ENCODE results near the gene ABCB8.
A peak's percentile ranks its signal among the peaks of the same experiment; 100 is the strongest.
"Not testable (repeated sequence)": the region's sequence is repeated elsewhere in the genome, so short reads cannot be mapped to it uniquely, and the experiment has no call there.

The ABCB8 gene

DNA sequence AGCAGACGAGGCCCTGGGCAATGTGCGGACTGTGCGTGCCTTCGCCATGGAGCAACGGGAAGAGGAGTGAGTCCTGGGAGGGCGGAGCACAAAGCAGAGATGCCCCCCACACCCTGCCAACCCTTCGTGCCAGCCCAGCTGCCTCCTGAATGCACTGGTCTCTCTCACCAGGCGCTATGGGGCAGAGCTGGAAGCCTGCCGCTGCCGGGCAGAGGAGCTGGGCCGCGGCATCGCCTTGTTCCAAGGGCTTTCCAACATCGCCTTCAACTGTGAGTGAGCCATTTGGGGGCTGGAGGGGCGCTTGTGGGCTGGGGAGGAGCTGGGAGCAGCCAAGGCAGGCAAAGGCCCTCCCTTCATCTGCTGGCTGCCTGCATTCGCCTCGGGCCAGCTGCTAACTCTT is 7.7 kb downstream of the ABCB8 start:
- no peak for DNase-seq

DNA sequence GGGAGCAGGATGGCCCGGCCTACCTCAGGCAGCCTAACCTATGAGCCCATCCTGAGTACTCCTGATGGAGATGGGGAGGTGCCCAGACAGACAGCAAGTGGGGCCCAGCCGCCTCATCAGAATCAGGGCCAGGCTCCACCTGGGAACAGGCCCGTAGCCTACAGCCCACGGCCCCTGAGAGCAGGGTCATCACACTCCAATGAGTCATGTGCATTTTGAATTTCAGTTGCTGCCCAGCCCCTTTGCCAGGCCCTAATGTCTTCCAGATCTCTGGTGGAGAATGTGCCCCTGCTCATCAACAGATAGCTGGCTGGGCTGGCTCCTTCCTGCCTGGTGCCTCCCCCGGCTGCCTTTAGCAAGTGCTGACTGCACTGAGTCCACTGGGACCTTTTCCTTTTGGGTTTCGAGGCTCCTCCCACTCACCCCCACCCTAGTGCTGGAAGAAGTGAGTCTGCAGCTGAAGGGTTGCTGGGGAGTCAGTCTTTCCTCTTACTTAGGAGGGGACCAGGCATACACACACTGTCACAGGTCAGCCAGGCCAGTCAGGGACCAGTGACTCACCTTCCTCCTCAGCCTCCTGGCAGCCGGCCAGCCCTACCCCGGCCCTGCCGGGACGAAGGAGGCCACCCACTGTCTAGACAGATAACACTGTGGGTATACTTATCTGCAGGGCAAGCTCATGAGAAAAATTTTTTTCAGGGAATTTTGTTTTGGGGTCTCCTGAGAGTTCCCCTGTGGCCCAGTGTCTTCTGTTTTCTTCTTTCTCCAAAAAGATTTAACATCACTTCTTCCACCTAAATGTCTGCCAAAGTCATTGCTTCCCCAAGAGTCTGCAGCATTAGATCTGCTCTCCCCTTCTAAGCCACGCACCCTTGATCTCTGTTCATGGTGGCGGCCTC is 10.9 kb downstream of the ABCB8 start:
- DNase-seq, result peak in 1 of 3 experiments; percentile 27

DNA sequence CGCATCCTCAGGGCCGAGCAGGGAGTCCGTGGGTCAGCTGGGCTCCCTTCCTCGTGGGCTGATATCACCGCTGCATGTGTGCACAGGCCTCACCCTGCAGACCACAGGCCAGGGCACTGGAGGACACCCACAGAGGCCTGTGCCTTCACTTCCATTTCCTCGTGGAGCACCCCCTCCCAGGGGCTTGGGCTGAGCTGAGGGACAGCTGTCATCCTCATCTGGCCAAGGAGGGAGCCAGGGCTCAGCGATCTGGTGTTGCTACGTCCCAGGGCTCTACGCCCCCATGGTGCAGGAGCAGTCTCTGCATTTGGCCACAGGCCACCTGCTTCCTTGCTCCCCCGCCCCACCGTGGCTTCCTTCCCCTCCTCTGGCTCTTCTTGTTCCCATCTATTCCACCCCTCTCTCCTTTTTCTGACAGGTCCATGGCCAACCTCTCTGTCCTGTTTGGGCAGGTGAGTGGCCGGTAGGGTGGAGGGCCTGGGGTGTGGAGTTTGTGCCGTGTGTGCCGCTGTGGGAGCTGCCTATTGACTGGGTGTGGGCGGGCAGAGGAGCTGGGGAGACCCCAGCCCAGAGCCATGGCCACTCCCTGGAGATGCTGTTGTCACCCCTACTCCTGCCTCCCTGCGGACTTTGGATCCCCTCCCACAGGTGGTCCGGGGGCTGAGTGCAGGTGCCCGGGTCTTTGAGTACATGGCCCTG is 11.7 kb downstream of the ABCB8 start:
- no peak for DNase-seq

DNA sequence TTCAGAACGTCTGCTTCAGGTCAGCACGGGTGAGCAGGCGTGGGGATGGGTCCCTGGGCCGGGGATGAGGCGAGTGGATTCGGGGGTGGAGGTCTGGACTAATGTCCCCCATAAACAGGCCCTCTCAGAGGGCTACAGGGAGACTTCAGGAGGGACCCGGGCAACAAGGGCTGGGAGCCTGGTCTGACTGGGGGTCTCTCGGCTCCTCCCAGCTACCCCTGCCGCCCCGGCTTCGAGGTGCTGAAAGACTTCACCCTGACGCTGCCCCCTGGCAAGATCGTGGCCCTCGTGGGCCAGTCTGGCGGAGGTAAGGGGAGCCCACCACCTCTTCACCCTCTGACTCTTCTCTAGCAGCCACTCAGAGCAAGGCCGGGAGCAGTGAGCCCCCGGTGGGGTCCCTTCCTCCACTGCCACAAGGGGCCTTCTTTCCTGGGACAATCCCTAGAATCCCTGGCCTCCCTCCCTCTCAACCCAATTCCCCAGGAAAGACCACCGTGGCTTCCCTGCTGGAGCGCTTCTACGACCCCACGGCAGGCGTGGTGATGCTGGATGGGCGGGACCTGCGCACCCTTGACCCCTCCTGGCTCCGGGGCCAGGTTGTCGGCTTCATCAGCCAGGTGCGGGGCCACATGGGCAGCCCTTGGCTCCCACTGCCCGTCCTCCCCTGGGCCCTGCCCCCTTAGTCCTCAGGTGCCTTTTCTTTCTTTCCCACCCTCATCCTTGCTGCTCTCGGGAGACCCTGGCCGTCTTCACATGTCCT is 12.5 kb downstream of the ABCB8 start:
- no peak for DNase-seq

DNA sequence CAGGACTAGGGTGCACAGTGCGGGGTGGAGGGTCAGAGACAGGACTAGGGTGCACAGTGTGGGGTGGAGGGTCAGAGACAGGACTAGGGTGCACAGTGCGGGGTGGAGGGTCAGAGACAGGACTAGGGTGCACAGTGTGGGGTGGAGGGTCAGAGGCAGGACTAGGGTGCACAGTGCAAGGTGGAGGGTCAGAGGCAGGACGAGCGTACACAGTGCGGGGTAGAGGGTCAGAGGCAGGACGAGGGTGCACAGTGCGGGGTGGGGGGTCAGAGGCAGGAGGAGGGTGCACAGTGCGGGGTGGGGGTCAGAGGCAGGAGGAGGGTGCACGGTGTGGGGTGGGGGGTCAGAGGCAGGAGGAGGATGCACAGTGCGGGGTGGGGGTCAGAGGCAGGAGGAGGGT is 15.2 kb downstream of the ABCB8 start:
- not testable (repeated sequence) for DNase-seq

DNA sequence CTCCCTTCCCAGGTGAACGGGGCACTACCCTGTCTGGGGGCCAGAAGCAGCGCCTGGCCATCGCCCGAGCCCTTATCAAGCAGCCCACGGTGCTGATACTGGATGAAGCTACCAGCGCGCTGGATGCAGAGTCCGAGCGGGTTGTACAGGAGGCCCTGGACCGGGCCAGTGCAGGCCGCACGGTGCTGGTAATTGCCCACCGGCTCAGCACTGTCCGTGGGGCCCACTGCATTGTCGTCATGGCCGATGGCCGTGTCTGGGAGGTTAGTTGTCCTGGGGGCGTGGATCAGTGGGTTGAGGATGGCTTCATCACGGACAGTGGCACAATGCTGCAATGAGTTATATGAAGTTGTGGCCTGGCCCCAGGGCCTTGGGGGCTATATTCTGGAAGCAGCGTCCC is 15.7 kb downstream of the ABCB8 start:
- DNase-seq, result no peak

DNA sequence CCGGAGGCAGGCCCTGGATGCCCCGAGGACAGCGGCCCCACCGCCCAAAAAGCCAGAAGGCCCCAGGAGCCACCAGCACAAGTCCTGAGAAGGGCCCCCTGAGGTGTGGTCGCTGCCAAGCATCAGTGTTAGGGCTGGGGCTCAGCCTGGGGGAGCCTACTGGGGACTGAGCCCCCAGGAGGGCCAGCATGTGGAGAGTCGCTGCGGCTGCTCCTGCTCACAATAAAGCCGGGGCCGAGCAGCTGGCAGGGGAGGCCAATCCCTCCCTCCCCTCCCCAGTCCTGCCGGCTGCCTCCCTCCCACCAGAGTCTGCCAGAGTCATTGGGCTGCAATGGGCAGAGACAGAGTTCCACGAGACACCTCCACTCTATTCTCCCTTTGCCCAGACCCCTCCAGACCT is 17.0 kb downstream of the ABCB8 start:
- DNase-seq, result no peak

DNA sequence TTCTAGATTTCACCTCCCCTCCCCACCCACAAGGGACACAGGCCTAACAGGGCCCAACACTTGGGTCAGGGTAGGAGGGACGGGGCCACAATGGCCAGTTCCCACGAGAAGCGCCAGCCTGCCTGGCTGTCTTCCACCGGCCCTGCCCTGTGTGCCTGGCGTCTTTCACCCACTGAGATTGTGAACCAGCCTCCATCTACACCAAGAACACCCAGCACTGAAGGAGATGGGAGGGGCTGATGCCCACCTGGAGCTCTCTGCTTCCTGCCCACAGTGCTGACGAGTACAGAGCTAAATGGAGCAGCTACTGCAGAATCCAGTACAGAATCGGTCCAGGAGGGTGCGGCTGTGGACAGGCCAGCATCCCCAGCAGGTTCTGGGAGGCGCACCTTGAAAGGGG is 17.7 kb downstream of the ABCB8 start:
- DNase-seq, result no peak

DNA sequence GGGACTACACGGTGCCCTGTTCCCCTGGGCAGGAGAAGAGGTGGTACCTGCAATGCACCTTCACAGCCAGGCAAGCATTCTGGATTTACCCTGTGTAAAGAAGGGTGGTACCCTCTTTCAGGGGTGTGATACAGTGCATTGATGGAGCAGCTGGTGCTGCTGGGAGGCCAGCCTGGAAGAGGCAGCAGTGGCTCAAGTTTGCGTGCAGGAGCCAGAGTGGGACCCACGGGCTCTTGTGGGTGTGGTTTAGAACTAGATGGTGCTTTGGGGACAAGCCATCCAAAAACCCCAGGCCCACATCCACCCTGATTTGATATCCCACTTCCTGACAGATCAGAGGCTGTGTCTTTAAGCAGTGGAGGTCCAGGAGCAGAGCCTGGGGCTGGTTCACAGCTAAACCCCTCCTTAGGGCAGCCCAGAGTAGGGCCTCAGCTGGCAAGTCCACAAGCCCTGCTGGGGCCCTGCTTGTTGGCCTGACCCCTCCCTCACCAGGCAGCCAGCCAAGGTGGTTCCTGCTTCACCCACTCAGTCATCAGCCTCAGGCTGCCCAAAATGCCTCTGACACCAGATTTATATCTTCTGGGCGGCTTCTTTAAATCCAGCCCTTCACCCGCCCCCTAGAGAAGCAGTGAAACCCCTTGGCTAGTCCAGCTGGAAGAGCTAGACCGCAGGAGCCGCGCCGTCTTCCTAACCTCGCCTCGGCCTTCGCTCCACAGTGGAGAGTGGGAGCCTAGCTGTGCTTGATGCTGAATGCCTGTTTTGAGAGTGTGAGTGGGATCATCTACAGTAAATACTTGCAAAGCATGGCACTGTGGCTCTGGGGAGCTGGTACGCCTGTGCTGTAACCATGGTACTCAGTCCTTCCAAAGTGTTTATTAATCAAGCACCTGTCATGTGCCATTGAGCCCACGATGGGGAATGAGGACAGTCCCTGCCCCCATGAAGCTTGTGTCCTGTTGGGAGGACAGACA is 18.6 kb downstream of the ABCB8 start:
- DNase-seq, result peak; percentile 18 to 83 (median 56)

DNA sequence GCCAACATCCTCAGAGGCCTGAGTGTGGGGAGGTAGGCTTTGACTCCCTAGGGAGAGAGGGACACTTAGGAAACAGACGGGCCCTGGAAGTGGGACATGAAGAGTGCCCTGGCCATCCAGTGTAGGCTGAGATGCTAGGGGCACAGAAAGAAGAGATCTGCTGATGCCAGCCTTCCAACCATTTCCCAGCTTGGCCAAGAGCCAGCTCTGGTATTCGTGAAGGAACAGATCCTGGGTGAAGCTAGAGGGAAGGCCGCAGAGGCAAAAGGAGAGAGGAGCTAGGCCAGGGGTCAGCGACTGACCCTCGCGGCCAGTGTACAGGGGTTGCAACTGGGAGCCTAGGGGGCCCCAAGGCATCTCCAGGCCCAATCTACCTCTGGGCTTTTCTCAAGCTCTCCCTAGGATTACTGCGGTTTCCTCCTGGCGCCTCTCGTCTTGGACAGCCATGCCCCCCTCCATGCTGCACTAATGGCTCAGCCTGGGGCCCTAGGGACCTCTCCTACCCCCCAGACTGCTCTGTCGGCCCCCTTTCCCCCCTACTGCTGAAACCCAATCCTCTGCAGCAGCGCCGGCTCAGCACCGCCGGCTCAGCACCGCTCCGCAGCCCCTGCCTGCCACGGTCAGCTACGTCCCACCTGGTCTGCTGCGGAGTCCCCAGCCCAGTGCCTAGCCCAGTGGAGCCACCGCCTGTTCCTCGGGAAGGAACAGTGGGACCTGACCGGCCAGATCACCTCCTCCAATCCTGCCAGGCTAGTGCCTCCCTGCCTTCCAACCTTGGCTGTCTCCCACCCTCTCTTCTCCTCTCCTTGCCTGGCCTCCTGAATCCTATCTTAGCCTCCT is 19.9 kb downstream of the ABCB8 start, which contains the start of gene ASIC3:
Gene ASIC3, plus strand, starts transcription at position 556 of the 840 bp plus-strand sequence. CDS start 355 bp downstream, outside the sequence.
- DNase-seq, result peak in 1 of 3 experiments; percentile 19

DNA sequence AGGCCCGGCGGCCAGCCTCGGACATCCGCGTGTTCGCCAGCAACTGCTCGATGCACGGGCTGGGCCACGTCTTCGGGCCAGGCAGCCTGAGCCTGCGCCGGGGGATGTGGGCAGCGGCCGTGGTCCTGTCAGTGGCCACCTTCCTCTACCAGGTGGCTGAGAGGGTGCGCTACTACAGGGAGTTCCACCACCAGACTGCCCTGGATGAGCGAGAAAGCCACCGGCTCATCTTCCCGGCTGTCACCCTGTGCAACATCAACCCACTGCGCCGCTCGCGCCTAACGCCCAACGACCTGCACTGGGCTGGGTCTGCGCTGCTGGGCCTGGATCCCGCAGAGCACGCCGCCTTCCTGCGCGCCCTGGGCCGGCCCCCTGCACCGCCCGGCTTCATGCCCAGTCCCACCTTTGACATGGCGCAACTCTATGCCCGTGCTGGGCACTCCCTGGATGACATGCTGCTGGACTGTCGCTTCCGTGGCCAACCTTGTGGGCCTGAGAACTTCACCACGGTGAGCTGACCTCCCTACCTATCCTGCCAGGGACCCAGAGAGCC is 20.7 kb downstream of the ABCB8 start:
- no peak for DNase-seq

DNA sequence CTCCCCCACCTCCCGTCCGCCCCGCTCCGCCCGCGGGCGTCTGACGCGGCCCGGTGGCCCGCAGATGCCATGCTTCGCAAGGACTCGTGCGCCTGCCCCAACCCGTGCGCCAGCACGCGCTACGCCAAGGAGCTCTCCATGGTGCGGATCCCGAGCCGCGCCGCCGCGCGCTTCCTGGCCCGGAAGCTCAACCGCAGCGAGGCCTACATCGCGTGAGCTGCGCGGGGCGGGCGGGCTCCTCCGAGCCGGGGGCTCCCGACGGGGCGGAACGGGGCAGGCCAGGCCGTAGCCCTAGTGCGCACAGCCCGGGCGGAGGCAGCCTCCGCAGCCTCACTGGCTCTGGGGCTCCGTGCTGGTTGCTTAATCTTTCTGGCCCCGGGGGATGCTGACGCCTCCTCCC is 22.9 kb downstream of the ABCB8 start:
- no peak for DNase-seq

DNA sequence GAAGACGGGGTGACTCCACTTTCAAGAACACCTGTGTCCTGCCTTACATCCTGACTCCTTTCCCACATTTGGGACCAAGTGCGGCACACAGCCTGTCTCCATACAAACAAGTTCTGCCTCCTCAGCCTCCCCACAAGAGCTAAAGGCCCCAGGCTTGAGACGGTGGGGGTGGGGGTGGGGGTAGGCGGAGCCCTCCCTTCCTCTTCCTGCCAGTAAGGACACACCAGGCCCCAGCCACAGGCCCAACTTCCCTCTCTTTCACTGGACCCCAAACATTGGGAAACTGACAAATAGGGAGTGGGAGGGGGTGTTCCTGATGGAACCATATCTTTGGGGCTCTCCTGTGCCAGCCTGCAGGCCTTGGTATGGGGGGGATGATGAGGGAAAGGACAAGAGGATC is 24.8 kb downstream of the ABCB8 start:
- no peak for DNase-seq

DNA sequence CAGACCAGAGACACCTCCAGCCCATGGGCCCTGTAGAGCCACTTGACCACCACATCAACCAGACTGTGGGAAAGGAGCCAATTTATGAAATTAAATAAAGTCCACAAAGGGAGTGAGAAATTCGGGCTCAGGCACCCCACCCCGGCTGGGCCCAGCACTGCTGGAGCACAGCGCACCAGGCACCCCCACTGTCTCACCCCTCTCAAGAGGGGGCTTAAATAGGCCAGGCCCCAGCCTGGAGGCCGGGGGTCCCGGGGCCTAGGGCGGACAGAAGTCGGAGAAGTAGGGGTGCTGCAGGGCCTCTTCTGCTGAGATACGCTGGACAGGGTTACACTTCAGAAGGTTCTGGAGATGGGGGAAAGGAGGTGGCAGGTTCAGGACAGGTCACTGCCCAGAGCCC is 25.5 kb downstream of the ABCB8 start:
- DNase-seq, result no peak

DNA sequence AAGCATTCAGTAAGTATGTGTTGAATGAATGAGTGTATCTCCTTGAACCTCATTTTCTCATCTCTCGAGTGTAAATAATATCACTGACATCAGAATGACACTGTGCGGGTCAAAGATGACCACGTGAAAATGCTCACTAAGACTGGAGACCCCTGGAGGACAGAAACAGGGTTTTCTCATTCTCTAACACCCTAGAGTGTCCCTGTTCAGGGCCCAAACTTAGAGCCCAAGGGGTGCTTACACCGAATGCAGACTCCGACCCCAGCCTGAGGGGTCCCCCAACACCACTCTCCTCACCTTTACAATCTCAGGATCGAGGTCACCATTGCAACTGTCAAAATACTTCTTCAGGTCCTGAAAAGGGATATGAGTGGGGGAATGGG is 28.0 kb downstream of the ABCB8 start:
- DNase-seq, result no peak

DNA sequence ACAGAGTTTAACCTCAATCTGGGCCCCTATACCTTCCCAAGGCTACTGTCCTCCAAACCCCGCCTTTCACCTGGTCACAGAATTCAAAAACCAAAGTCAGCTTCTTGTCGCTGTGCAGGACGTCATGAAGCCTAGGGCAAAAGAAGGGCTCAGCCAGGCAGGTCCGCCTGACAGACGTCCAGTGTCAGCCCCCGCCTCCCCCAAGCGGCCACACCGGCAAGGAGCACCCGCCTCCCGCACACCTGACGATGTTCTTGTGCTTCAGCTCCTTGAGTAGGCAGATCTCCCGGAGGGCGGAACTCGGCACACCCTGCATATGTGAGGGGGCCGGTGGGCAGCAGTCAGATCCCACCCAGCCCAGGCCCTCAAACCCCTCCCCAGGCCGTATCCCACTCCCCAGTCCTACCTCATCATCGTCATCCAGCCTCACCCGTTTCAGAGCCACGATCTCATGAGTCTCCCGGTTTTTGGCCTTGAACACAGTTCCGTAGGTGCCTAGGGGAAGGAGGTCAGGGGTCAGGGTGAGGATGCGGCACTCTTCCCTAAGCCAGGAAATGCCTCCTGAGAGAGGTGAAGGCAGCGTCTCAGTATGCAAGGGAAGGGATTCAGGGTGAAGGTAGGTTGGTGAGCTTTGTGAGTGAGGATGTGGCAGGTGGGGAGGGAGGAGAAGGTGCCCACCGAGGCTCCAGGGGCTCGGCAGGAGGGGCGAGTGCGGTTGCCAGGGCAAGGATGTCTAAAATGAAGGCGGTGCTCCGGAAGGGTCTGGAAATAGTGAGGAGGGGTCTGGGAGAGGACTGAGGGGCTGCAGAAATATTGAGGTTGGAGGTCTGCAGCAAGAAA is 28.6 kb downstream of the ABCB8 start:
- peak in 1 of 3 experiments; percentile 41 for DNase-seq

DNA sequence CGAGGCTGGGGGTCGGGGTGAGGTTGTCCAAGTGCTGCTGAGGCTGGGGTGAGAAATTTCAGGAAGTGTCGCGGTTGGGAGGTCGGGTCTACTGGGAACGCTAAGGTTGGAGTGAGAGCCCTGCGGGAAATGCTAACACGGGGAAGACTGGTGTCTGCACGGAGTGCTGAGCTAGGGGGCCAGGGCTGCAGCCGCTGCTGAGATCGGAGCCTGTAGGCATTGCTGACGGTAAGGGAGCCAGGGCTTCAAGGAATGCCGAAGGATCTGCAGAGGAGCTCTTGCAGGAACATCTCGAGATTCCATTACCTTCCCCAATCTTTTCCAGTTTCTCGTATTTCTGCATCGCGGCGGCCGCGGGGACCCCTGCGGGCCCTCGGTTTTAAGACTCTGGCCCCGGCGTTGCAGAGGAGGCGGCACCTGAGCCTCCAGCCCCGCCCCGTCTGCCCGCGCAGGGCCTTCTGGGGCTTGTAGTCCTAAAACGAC is 29.3 kb downstream of the ABCB8 start, which contains the start of gene CDK5:
Gene CDK5, minus strand, starts transcription at position 392 of the 483 bp plus-strand sequence. Its CDS starts 49 bp downstream, at position 343.
- DNase-seq, result no peak

DNA sequence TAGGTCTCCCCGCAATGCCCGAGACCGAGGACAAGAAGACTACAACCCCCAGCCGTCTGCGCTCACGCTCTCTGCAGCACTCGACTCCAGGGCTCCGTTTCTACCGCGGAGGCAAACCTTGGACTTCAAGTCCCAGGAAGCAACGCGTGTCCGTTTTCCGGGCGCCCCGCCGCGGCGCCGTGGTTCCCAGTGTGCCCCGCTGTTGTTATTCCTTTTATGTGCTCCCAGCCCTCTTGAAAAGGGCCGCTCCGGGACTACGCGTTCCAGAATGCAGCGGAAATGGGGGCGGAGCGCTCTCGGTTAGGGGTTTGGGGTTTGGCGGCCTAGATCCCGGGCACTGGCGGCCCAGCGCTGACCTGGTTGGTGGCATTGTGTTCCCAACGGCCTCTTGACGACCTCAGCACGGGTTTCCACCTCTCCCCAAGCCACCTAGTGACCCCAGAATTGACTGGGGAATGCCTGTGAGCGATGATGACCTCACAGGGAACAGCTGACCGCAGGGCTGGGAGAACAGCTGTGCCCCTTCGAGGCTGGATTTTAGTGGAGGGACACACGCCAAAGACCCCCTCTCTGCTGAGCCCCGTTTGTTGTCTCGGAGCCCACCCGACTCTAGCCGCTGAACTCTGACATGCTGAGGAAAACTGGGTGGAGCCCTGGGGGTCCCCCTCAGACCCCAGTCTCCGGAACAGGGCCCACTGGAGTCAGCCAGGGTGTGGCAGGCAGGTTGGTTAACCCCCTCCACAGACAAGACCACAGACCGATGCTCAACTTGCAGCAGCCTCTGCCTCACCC is 29.9 kb downstream of the ABCB8 start:
- DNase-seq, result peak; percentile 99 to 100 (median 99)

All from NCI-H1417 (cell line).